NCI-H510A treated with DMSO at 0.1 percent for 48 hours (cell line): Measurements from ENCODE around the gene NBEAL2.

Experiments
- DNase-seq: peaks from one replicate; lab custom pipeline; 2025; lab: John Stamatoyannopoulos, UW

Gene NBEAL2

DNA sequence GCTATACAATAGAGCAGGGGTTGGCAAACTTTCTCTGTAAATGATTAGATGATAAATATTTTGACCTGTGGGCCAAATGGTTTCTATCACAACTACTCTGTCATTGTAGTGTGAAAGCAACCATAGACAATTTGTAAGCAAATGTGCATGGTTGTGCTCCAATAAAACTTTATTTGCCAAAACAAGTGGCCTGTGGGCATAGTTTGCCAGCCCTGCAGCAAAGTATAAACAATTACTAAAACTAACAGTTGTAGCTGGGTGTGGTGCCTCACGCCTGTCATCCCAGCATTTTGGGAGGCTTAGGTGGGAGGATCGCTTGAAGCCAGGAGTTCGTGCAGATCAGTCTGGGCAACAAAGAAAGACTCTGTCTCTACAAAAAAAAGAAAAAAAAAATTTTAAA lies 61.6 kb downstream of the NBEAL2 start:
- no peak for DNase-seq

DNA sequence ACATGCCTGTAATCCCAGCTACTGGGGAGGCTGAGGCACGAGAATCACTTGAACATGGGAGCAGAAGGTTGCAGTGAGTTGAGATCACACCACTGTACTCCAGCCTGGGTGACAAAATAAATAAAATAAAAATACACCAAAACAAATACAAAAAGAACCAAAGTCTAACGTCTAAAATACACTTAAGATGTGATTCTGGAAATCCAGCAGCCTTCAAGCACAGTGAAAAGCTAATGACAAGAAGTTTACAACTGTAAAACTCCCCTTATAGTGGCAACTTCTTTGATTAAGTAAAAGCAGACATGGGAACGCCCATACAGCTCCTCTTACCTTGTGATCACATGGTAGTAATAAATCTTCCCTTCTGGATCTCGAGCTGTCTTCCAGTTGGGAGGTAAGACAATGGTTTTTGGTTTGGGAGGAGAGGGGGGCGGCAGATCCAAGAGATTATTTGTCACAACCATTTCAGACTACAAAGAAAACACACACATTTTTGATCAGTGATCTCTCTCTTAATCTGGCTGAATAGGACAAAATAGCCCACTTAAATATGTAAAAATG lies 62.8 kb downstream of the NBEAL2 start:
- no peak for DNase-seq

- DNase-seq = no peak
Observed at GRCh38 chr3:47047069-47047468, 67.6 kb downstream of the NBEAL2 start.

DNA sequence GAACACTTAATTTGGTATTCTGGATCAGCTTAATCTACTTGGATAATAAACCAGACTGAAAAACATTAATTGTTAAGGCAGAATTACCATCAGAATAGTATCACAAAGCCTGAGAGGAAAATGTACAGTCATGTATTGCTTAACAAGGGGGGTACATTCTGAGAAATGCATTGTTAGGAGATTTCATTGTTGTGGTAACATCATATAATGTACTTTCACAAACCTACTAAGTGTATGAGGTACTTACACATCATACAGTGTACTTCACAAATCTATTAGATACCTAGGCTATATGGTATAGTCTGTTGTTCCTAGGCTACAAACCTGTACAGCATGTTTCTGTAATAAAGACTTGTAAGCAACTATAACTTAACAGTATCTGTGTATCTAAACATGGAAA lies 68.2 kb downstream of the NBEAL2 start:
- DNase-seq = no peak

GRCh38 chr3:47054412-47054811 lies 74.9 kb downstream of the NBEAL2 start:
- no peak for DNase-seq

- DNase-seq = no peak
Observed at GRCh38 chr3:47056705-47057104, 77.2 kb downstream of the NBEAL2 start.

GRCh38 chr3:47057212-47057671 lies 77.8 kb downstream of the NBEAL2 start:
- no peak for DNase-seq
